Measurements from ENCODE around the gene C2orf78. TPM values are rescaled to one million over a fixed set of nuclear protein-coding genes. Genes with fewer than 3 reads are reported as not detected.

The C2orf78 gene
- total RNA-seq, 1 experiment from 2014 or later, result not detected

DNA sequence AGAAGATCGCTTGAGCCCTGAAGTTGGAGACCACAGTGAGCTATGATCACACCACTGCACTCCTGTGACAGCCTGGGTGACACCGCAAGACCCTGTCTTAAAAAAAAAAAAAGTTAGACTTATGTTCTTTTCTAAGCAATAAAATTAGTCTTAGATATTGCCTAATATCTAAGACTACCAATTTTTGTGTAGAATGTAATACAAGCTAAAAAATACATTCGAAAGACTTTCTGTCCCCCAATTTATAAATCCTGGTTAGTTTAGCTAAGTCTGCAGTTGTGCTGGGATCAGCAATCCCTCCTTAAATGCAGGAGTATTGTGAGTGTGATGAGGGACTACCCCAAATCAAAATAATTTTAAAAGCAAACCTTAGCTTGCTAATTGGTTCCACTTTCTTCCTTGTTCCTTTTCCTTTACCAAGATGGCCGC is 44.4 kb downstream of the C2orf78 start:
- Histone ChIP-seq H3K9me3 (ENCODE audit: control insufficient read depth, insufficient read depth, low read depth, low read length) (no peaks in the 10 kb centered on the region), H3K4me1 (ENCODE audit: control insufficient read depth, insufficient read depth, low read length) (peaks cover 14% of the 10 kb centered on the region), H3K36me3 (ENCODE audit: control insufficient read depth, insufficient read depth, low read length) (peaks cover 7% of the 10 kb centered on the region; the same call in 1 of the 2 replicates), H3K27ac (ENCODE audit: low read length) (peak overlapping the region; percentile 90), H3K27me3 (ENCODE audit: control insufficient read depth, insufficient read depth, low read length) (no peaks in the 10 kb centered on the region), H3K4me3 (ENCODE audit: low read depth in 2 of 2, low read length in 2 of 2) (peak overlapping the region; percentile 72 to 85)
- TF ChIP-seq TCF7L2 (IDR thresholded peaks at IDR 0.05; ENCODE audit: low read depth, low read length), result no peak
- TF ChIP-seq, protein P1, sequence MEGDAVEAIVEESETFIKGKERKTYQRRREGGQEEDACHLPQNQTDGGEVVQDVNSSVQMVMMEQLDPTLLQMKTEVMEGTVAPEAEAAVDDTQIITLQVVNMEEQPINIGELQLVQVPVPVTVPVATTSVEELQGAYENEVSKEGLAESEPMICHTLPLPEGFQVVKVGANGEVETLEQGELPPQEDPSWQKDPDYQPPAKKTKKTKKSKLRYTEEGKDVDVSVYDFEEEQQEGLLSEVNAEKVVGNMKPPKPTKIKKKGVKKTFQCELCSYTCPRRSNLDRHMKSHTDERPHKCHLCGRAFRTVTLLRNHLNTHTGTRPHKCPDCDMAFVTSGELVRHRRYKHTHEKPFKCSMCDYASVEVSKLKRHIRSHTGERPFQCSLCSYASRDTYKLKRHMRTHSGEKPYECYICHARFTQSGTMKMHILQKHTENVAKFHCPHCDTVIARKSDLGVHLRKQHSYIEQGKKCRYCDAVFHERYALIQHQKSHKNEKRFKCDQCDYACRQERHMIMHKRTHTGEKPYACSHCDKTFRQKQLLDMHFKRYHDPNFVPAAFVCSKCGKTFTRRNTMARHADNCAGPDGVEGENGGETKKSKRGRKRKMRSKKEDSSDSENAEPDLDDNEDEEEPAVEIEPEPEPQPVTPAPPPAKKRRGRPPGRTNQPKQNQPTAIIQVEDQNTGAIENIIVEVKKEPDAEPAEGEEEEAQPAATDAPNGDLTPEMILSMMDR (IDR thresholded peaks at IDR 0.05), result no peak
- no peak for TF ChIP-seq POLR2AphosphoS5 (IDR thresholded peaks at IDR 0.05; ENCODE audit: low read depth, low read length)
- TF ChIP-seq SIN3A (IDR thresholded peaks at IDR 0.05; ENCODE audit: borderline replicate concordance, insufficient read depth, low read depth, low read length), result no peak
- TF ChIP-seq, protein P2, sequence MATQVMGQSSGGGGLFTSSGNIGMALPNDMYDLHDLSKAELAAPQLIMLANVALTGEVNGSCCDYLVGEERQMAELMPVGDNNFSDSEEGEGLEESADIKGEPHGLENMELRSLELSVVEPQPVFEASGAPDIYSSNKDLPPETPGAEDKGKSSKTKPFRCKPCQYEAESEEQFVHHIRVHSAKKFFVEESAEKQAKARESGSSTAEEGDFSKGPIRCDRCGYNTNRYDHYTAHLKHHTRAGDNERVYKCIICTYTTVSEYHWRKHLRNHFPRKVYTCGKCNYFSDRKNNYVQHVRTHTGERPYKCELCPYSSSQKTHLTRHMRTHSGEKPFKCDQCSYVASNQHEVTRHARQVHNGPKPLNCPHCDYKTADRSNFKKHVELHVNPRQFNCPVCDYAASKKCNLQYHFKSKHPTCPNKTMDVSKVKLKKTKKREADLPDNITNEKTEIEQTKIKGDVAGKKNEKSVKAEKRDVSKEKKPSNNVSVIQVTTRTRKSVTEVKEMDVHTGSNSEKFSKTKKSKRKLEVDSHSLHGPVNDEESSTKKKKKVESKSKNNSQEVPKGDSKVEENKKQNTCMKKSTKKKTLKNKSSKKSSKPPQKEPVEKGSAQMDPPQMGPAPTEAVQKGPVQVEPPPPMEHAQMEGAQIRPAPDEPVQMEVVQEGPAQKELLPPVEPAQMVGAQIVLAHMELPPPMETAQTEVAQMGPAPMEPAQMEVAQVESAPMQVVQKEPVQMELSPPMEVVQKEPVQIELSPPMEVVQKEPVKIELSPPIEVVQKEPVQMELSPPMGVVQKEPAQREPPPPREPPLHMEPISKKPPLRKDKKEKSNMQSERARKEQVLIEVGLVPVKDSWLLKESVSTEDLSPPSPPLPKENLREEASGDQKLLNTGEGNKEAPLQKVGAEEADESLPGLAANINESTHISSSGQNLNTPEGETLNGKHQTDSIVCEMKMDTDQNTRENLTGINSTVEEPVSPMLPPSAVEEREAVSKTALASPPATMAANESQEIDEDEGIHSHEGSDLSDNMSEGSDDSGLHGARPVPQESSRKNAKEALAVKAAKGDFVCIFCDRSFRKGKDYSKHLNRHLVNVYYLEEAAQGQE (IDR thresholded peaks at IDR 0.05; ENCODE audit: insufficient read depth in 1 of 2, low read depth in 2 of 2, low read length in 1 of 2), result no peak
- ATAC-seq (no peak), DNase-seq (ENCODE audit: low read depth, low spot score) (no peak)
- no TSS peak for BruUV-seq (replicated peaks)
- ChIA-PET POLR2A (interaction anchor here (0.5 to 0.6 kb wide), 3 partner anchors 255 to 659 kb away, joined by 3 read pairs; no protein-coding TSS in a partner anchor), CTCF (interaction anchor here (0.6 to 2.6 kb wide), 5 partner anchors 16 to 351 kb away, joined by 3 to 14 read pairs (median 5); no protein-coding TSS in a partner anchor)
- intact Hi-C loops (cut with micrococcal nuclease; ENCODE audit: unreplicated experiment) (no loop called here), in situ Hi-C loops (cut with HindIII; ENCODE audit: low pct_unique_long_range_greater_than_20kb, low sequenced_read_pairs) (no loop called here)

DNA sequence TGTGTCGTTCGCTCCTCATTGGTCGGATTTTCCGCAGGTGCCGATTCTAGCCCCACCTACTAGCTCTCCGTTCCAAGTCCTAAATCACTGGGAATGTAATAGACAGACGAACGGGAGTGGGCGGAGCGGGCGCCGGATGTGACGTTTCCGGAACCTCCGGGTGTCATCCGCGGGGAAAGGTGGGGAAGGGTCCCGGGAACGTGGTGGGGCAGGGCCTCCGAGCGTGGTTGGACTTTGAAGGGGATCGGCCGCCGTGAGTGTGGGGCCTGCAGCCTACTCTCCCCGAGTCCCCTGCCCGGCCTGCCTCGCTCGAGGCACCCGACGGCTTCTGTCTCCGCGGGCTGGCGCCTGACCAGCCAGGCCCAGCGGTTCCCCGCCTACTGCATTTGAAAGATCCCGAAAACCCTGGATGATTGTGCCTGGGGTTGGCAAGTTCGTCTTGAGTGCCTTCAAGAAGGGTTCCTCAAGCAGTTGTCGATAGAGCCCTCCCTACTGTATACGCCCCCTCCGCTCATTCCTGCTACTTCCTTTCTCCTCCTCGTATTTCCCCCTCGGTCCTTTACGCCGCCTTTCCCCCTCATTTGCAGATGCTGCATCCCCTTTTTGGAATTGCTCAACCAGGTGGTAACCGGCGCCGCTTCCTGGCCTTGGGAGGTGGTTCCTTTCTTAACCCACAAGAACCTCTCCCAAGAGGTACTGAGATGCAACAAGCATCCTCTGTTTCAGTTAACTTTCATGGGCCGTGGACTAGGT is 45.0 kb downstream of the C2orf78 start, which contains the start of gene STAMBP:
Gene STAMBP, plus strand, starts transcription at position 144 of the 753 bp plus-strand sequence. CDS start 1,896 bp downstream, outside the sequence.
- BruUV-seq (replicated peaks), result TSS peak; percentile 83
- Histone ChIP-seq H3K9me3 (ENCODE audit: control insufficient read depth, insufficient read depth, low read depth, low read length) (no peaks in the 10 kb centered on the region), H3K4me3 (ENCODE audit: low read depth in 2 of 2, low read length in 2 of 2) (peak within 1 kb of the TSS; percentile 72 to 85), H3K27me3 (ENCODE audit: control insufficient read depth, insufficient read depth, low read length) (no peaks in the 10 kb centered on the region), H3K36me3 (ENCODE audit: control insufficient read depth, insufficient read depth, low read length) (peaks cover 7% of the 10 kb centered on the region; the same call in 1 of the 2 replicates), H3K4me1 (ENCODE audit: control insufficient read depth, insufficient read depth, low read length) (peaks cover 14% of the 10 kb centered on the region), H3K27ac (ENCODE audit: low read length) (peak within 1 kb of the TSS; percentile 90)
- intact Hi-C loops (cut with micrococcal nuclease; ENCODE audit: unreplicated experiment), result no loop called here
- ChIA-PET POLR2A (interaction anchor here (0.5 to 0.6 kb wide), 2 partner anchors 254 to 353 kb away, joined by 3 read pairs; no protein-coding TSS in a partner anchor), CTCF (interaction anchor here (0.6 to 2.6 kb wide), 5 partner anchors 17 to 350 kb away, joined by 3 to 14 read pairs (median 5); no protein-coding TSS in a partner anchor)
- ATAC-seq (peak; percentile 98), DNase-seq (ENCODE audit: low read depth, low spot score) (peak; percentile 91)
- TF ChIP-seq, protein P1 (IDR thresholded peaks at IDR 0.05), result no peak
- TF ChIP-seq POLR2AphosphoS5 (IDR thresholded peaks at IDR 0.05; ENCODE audit: low read depth, low read length), result peak; percentile 78
- TF ChIP-seq, protein P2 (IDR thresholded peaks at IDR 0.05; ENCODE audit: insufficient read depth in 1 of 2, low read depth in 2 of 2, low read length in 1 of 2), result no peak
- TF ChIP-seq SIN3A (IDR thresholded peaks at IDR 0.05; ENCODE audit: borderline replicate concordance, insufficient read depth, low read depth, low read length), result peak; percentile 92; the same call in 1 of the 2 replicates
- in situ Hi-C loops (cut with HindIII; ENCODE audit: low pct_unique_long_range_greater_than_20kb, low sequenced_read_pairs), result no loop called here
